WERI-Rb-1 (cell line): ENCODE results near the gene C17orf67.

Source experiments
- DNase-seq: peaks from one replicate; pipeline ENCODE4 v3.0.0-alpha.2; 2020
- H3K27ac ChIP-seq: fragments of 250-450 bp; sonication (Bioruptor Pico); 2 replicates; pipeline ENCODE4 v1.5.1; 2020; ENCODE audit warnings: mild to moderate bottlenecking, moderate library complexity
- H3K27me3 ChIP-seq: fragments of 250-450 bp; sonication (Bioruptor Pico); 2 replicates; pipeline ENCODE4 v1.5.1; 2021; ENCODE audit warnings: mild to moderate bottlenecking, low read depth, moderate library complexity; ENCODE audit not compliant: insufficient read depth, severe bottlenecking
- H3K36me3 ChIP-seq: fragments of 250-450 bp; sonication (Bioruptor Pico); 2 replicates; pipeline ENCODE4 v1.5.1; 2020; ENCODE audit warnings: mild to moderate bottlenecking, moderate library complexity
- H3K4me3 ChIP-seq: 2 replicates; pipeline ENCODE4 v1.5.1; 2011; ENCODE audit warnings: low read depth, mild to moderate bottlenecking, control low read depth, low read length
- H3K9me3 ChIP-seq: fragments of 250-450 bp; sonication (Bioruptor Pico); 2 replicates; pipeline ENCODE4 v1.5.1; 2021; ENCODE audit warnings: mild to moderate bottlenecking, moderate library complexity; ENCODE audit not compliant: severe bottlenecking
- CTCF ChIP-seq: IDR thresholded peaks from 2 replicates; pipeline ENCODE4 v1.5.1; 2011; ENCODE audit warnings: low read depth, mild to moderate bottlenecking, control low read depth, inconsistent platforms, low read length

The C17orf67 gene

GRCh38 chr17:56785405-56785804 is 48.3 kb downstream of the C17orf67 start:
- Histone ChIP-seq H3K4me3 (no peak overlapping the region), H3K36me3 (no peaks in the 10 kb centered on the region), H3K27me3 (peaks cover 42% of the 10 kb centered on the region), H3K9me3 (no peaks in the 10 kb centered on the region), H3K27ac (no peak overlapping the region)
- TF ChIP-seq CTCF = no peak
- no peak for DNase-seq

- Histone ChIP-seq H3K27me3 (peaks cover 58% of the 10 kb centered on the region), H3K9me3 (no peaks in the 10 kb centered on the region), H3K4me3 (no peak overlapping the region), H3K27ac (no peak overlapping the region), H3K36me3 (no peaks in the 10 kb centered on the region)
- no peak for DNase-seq
- TF ChIP-seq CTCF = no peak
Observed at GRCh38 chr17:56782338-56782737, 51.4 kb downstream of the C17orf67 start.

GRCh38 chr17:56781906-56782305 is 51.8 kb downstream of the C17orf67 start:
- TF ChIP-seq CTCF = no peak
- no peak for DNase-seq
- Histone ChIP-seq H3K27ac (no peak overlapping the region), H3K36me3 (no peaks in the 10 kb centered on the region), H3K27me3 (peaks cover 58% of the 10 kb centered on the region), H3K4me3 (no peak overlapping the region), H3K9me3 (no peaks in the 10 kb centered on the region)

- H3K27me3 ChIP-seq = peaks cover 67% of the 10 kb centered on the region
Observed at GRCh38 chr17:56779898-56780777, 53.6 kb downstream of the C17orf67 start.

GRCh38 chr17:56779322-56779721 is 54.4 kb downstream of the C17orf67 start:
- Histone ChIP-seq H3K27me3 (peaks cover 69% of the 10 kb centered on the region), H3K36me3 (no peaks in the 10 kb centered on the region), H3K4me3 (no peak overlapping the region), H3K9me3 (no peaks in the 10 kb centered on the region), H3K27ac (no peak overlapping the region)
- no peak for DNase-seq
- no peak for TF ChIP-seq CTCF

More at GRCh38 chr17:56779898-56780777, 53.6 kb downstream of the C17orf67 start:
- no peak overlapping the region for H3K27ac ChIP-seq
- TF ChIP-seq CTCF = peak; percentile 99
- H3K9me3 ChIP-seq = no peaks in the 10 kb centered on the region
- DNase-seq = peak; percentile 77
- H3K36me3 ChIP-seq = no peaks in the 10 kb centered on the region
- peak overlapping the region; percentile 23 for H3K4me3 ChIP-seq
